SK-N-SH treated with all-trans-retinoic acid at 6 μM for 48 hours (cell line): Measurements from ENCODE around the gene SERPINA3.

ENCODE experiments used
- ATAC-seq: fragments of 200-7000 bp; cut with Tn5 transposase; 3 replicates; pipeline ENCODE4 v1.9.1; 2020; ENCODE audit warnings: mild to moderate bottlenecking, moderate library complexity
- ARNTL ChIP-seq: fragments of 450-650 bp; formaldehyde crosslinking; IDR thresholded peaks from 2 replicates; pipeline ENCODE4 v1.5.0; 2020; ENCODE audit warnings: low read depth, mild to moderate bottlenecking, moderate library complexity, borderline replicate concordance
- BACH2 ChIP-seq: fragments of 250-450 bp; sonication (Bioruptor Pico); IDR thresholded peaks from 2 replicates; pipeline ENCODE4 v1.9.0; 2021; ENCODE audit warnings: mild to moderate bottlenecking, borderline replicate concordance
- CSDC2 ChIP-seq: fragments of 250-450 bp; sonication (Bioruptor Pico); IDR thresholded peaks from 2 replicates; pipeline ENCODE4 v1.5.0; 2020; ENCODE audit warnings: mild to moderate bottlenecking, moderate library complexity
- ESRRG ChIP-seq: fragments of 250-450 bp; sonication (Bioruptor Pico); IDR thresholded peaks from 2 replicates; pipeline ENCODE4 v1.6.1; 2021; ENCODE audit warnings: mild to moderate bottlenecking
- GLIS3 ChIP-seq: fragments of 250-450 bp; sonication (Bioruptor Pico); IDR thresholded peaks from 2 replicates; pipeline ENCODE4 v1.5.0; 2020; ENCODE audit warnings: mild to moderate bottlenecking, moderate library complexity
- ISL1 ChIP-seq: fragments of 250-450 bp; sonication (Bioruptor Pico); IDR thresholded peaks from 2 replicates; pipeline ENCODE4 v2.1.2; 2022; ENCODE audit warnings: mild to moderate bottlenecking, moderate library complexity
- OSR1 ChIP-seq: fragments of 250-450 bp; sonication (Bioruptor Pico); IDR thresholded peaks from 2 replicates; pipeline ENCODE4 v1.8.0; 2022; ENCODE audit warnings: moderate library complexity, mild to moderate bottlenecking, inconsistent platforms
- PPARA ChIP-seq: fragments of 250-450 bp; sonication (Bioruptor Pico); IDR thresholded peaks from 2 replicates; pipeline ENCODE4 v1.5.0; 2020; ENCODE audit warnings: mild to moderate bottlenecking, borderline replicate concordance
- RARB ChIP-seq: fragments of 250-450 bp; sonication (Bioruptor Pico); IDR thresholded peaks from 2 replicates; pipeline ENCODE4 v1.8.0; 2021; ENCODE audit warnings: mild to moderate bottlenecking, moderate library complexity
- SNAI2 ChIP-seq: fragments of 250-450 bp; sonication (Bioruptor Pico); IDR thresholded peaks from 2 replicates; pipeline ENCODE4 v1.5.0; 2020; ENCODE audit warnings: mild to moderate bottlenecking, moderate library complexity
- TCF4 ChIP-seq: fragments of 250-450 bp; sonication (Bioruptor Pico); IDR thresholded peaks from 2 replicates; pipeline ENCODE4 v1.8.0; 2021; ENCODE audit warnings: mild to moderate bottlenecking, moderate library complexity, borderline replicate concordance
- TOX ChIP-seq: fragments of 250-450 bp; sonication (Bioruptor Pico); IDR thresholded peaks from 2 replicates; pipeline ENCODE4 v1.8.0; 2021; ENCODE audit warnings: mild to moderate bottlenecking, moderate library complexity, borderline replicate concordance
- ZC3H10 ChIP-seq: fragments of 250-450 bp; sonication (Bioruptor Pico); IDR thresholded peaks from 2 replicates; pipeline ENCODE4 v1.5.1; 2021; ENCODE audit warnings: mild to moderate bottlenecking, moderate library complexity
- ZFP3 ChIP-seq: fragments of 250-450 bp; sonication (Bioruptor Pico); IDR thresholded peaks from 2 replicates; pipeline ENCODE4 v1.5.0; 2020; ENCODE audit warnings: mild to moderate bottlenecking, moderate library complexity
- ZFP30 ChIP-seq: fragments of 450-650 bp; formaldehyde crosslinking; IDR thresholded peaks from 2 replicates; pipeline ENCODE4 v1.5.0; 2022; ENCODE audit warnings: mild to moderate bottlenecking, moderate library complexity
- ZNF565 ChIP-seq: fragments of 450-650 bp; formaldehyde crosslinking; conservative IDR thresholded peaks from 2 replicates; pipeline ENCODE4 v1.5.0; 2020; ENCODE audit warnings: low read depth, mild to moderate bottlenecking, moderate library complexity
- ZNF70 ChIP-seq: fragments of 450-650 bp; formaldehyde crosslinking; IDR thresholded peaks from 2 replicates; pipeline ENCODE4 v1.5.0; 2020; ENCODE audit warnings: mild to moderate bottlenecking, moderate library complexity
- TF ChIP-seq, protein P1 (sequence below): fragments of 250-450 bp; sonication (Bioruptor Pico); IDR thresholded peaks from 2 replicates; pipeline ENCODE4 v1.8.0; 2021; ENCODE audit warnings: low read depth, mild to moderate bottlenecking, moderate library complexity, borderline replicate concordance
- TF ChIP-seq, protein P2 (sequence below): fragments of 250-450 bp; sonication (Bioruptor Pico); IDR thresholded peaks from 2 replicates; pipeline ENCODE4 v1.5.0; 2020; ENCODE audit warnings: mild to moderate bottlenecking, moderate library complexity
- TF ChIP-seq, protein P3 (sequence below): fragments of 250-450 bp; sonication (Bioruptor Pico); IDR thresholded peaks from 2 replicates; pipeline ENCODE4 v1.5.1; 2021; ENCODE audit warnings: mild to moderate bottlenecking, moderate library complexity
- TF ChIP-seq, protein P4 (sequence below): fragments of 250-450 bp; sonication (Bioruptor Pico); IDR thresholded peaks from 2 replicates; pipeline ENCODE4 v1.5.1; 2020; ENCODE audit warnings: low read depth, mild to moderate bottlenecking, moderate library complexity
- TF ChIP-seq, protein P5 (sequence below): fragments of 250-450 bp; sonication (Bioruptor Pico); IDR thresholded peaks from 2 replicates; pipeline ENCODE4 v1.8.0; 2020; ENCODE audit warnings: mild to moderate bottlenecking, moderate library complexity, borderline replicate concordance

The SERPINA3 gene

DNA sequence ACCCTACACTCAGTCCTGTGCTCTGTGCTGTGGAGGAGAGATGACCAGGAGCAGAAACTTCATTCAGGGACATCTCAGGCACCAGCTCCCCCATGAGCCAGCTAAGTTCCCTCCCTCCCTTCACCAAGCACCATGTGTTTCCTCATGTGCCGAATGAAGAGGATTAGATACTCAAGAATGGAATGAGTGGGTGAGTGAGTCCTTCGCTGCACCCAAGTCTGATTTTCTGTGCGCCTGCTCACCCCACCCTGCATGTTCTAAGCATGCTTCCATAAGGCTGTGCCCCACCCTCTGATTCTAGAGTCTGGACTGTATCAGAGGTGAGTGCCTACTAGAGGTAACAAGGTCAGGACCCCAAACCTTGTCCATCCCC lies 18.8 kb upstream of the SERPINA3 start:
- TF ChIP-seq ZFP3 (no peak), BACH2 (CRISPR knock-in tag) (no peak), ISL1 (CRISPR knock-in tag) (no peak), SNAI2 (CRISPR knock-in tag) (no peak), TOX (no peak), ESRRG (no peak), RARB (CRISPR knock-in tag) (no peak), PPARA (no peak), ZFP30 (CRISPR knock-in tag) (no peak), CSDC2 (no peak), TCF4 (CRISPR knock-in tag) (no peak), ZC3H10 (no peak), ZNF70 (no peak)
- TF ChIP-seq, protein P1, sequence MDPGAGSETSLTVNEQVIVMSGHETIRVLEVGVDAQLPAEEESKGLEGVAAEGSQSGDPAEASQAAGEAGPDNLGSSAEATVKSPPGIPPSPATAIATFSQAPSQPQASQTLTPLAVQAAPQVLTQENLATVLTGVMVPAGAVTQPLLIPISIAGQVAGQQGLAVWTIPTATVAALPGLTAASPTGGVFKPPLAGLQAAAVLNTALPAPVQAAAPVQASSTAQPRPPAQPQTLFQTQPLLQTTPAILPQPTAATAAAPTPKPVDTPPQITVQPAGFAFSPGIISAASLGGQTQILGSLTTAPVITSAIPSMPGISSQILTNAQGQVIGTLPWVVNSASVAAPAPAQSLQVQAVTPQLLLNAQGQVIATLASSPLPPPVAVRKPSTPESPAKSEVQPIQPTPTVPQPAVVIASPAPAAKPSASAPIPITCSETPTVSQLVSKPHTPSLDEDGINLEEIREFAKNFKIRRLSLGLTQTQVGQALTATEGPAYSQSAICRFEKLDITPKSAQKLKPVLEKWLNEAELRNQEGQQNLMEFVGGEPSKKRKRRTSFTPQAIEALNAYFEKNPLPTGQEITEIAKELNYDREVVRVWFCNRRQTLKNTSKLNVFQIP (CRISPR knock-in tag) = no peak
- TF ChIP-seq, protein P2, sequence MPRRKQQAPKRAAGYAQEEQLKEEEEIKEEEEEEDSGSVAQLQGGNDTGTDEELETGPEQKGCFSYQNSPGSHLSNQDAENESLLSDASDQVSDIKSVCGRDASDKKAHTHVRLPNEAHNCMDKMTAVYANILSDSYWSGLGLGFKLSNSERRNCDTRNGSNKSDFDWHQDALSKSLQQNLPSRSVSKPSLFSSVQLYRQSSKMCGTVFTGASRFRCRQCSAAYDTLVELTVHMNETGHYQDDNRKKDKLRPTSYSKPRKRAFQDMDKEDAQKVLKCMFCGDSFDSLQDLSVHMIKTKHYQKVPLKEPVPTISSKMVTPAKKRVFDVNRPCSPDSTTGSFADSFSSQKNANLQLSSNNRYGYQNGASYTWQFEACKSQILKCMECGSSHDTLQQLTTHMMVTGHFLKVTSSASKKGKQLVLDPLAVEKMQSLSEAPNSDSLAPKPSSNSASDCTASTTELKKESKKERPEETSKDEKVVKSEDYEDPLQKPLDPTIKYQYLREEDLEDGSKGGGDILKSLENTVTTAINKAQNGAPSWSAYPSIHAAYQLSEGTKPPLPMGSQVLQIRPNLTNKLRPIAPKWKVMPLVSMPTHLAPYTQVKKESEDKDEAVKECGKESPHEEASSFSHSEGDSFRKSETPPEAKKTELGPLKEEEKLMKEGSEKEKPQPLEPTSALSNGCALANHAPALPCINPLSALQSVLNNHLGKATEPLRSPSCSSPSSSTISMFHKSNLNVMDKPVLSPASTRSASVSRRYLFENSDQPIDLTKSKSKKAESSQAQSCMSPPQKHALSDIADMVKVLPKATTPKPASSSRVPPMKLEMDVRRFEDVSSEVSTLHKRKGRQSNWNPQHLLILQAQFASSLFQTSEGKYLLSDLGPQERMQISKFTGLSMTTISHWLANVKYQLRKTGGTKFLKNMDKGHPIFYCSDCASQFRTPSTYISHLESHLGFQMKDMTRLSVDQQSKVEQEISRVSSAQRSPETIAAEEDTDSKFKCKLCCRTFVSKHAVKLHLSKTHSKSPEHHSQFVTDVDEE (CRISPR knock-in tag) = no peak
- ATAC-seq = no peak

DNA sequence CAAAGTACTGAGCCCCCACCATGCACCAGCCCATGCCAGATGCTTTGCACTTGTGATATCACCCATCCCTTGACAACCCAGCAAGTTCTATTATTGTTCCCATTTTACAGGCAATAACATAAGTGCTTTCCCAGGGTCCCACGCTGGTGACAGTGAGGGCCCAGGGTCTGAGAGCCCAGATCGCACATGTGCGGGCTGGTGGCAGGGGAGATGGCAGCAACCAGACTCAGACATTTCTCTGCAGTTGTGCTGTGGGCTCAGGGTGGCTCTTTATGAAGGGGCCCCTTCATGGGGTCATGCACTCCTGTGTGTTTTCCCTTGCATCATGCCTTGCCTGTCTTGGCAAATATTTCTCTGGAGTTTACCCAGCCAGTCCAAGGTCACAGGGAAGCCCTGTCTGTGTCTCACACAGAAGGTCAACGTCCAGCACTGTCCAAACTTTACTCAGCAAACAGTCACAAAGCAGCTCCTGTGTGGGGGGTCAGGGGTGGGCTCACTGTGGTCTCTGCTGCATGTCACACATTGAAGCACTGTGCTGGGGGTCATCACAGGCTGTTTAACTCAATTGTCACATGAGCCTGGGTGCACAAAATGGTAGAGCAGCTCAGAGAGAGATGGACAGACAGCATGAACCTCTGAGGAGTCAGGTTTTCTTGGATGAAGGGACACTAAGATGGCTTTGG lies 18.3 kb upstream of the SERPINA3 start:
- ATAC-seq = no peak
- TF ChIP-seq, protein P3, sequence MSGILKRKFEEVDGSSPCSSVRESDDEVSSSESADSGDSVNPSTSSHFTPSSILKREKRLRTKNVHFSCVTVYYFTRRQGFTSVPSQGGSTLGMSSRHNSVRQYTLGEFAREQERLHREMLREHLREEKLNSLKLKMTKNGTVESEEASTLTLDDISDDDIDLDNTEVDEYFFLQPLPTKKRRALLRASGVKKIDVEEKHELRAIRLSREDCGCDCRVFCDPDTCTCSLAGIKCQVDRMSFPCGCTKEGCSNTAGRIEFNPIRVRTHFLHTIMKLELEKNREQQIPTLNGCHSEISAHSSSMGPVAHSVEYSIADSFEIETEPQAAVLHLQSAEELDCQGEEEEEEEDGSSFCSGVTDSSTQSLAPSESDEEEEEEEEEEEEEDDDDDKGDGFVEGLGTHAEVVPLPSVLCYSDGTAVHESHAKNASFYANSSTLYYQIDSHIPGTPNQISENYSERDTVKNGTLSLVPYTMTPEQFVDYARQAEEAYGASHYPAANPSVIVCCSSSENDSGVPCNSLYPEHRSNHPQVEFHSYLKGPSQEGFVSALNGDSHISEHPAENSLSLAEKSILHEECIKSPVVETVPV (CRISPR knock-in tag) = no peak
- TF ChIP-seq RARB (CRISPR knock-in tag) (no peak), CSDC2 (no peak), ZNF565 (CRISPR knock-in tag) (no peak), TOX (no peak), ZFP3 (no peak), ZC3H10 (no peak), ZFP30 (CRISPR knock-in tag) (no peak), OSR1 (CRISPR knock-in tag) (no peak), GLIS3 (CRISPR knock-in tag) (no peak)
- TF ChIP-seq, protein P4, sequence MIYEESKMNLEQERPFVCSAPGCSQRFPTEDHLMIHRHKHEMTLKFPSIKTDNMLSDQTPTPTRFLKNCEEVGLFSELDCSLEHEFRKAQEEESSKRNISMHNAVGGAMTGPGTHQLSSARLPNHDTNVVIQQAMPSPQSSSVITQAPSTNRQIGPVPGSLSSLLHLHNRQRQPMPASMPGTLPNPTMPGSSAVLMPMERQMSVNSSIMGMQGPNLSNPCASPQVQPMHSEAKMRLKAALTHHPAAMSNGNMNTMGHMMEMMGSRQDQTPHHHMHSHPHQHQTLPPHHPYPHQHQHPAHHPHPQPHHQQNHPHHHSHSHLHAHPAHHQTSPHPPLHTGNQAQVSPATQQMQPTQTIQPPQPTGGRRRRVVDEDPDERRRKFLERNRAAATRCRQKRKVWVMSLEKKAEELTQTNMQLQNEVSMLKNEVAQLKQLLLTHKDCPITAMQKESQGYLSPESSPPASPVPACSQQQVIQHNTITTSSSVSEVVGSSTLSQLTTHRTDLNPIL (CRISPR knock-in tag) = no peak
- TF ChIP-seq, all 23 proteins: peak for 0

DNA sequence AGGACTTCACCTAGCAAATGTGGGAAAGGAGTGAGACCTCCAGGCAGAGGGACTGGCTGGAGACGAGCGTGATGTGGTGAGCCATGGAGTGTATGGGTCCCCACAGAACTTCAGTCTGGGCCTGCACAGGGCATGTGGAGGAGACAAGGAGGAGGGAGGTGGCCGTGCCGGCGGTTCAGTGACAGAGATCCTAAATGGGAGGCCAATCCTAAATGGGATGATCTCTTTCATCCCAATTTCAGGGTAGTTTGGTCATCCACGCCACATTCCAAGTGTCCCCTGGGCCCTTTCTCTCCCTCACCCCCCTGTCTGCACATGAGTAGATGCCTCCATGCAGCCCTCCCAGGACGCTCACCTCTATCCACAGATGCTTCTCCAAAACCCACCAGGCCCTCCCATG lies 17.8 kb upstream of the SERPINA3 start:
- no peak for ATAC-seq
- TF ChIP-seq ZNF565 (CRISPR knock-in tag) (no peak), OSR1 (CRISPR knock-in tag) (no peak), RARB (CRISPR knock-in tag) (no peak), ARNTL (no peak)

DNA sequence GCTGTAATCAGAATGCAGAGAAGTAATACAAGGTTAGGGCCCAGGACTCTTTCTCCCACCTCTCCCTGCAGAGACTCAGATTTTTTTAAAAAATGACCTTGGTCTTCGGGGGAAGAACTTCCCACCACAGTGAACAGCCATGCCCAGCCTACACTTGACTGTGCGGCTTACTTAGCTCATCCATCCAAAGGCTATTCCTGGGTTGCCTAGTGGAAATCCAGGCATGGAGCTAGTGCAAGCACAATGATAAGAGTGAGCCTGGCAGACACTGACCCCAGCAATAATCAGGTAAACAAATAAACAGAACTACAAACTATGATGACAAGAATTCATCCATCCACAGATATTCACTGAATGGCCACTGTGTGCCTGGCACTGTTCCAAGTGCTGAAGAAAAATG lies 16.3 kb upstream of the SERPINA3 start:
- ATAC-seq = no peak
- TF ChIP-seq, protein P4 (CRISPR knock-in tag) = no peak
- no peak for TF ChIP-seq ISL1 (CRISPR knock-in tag)
- TF ChIP-seq, protein P5, sequence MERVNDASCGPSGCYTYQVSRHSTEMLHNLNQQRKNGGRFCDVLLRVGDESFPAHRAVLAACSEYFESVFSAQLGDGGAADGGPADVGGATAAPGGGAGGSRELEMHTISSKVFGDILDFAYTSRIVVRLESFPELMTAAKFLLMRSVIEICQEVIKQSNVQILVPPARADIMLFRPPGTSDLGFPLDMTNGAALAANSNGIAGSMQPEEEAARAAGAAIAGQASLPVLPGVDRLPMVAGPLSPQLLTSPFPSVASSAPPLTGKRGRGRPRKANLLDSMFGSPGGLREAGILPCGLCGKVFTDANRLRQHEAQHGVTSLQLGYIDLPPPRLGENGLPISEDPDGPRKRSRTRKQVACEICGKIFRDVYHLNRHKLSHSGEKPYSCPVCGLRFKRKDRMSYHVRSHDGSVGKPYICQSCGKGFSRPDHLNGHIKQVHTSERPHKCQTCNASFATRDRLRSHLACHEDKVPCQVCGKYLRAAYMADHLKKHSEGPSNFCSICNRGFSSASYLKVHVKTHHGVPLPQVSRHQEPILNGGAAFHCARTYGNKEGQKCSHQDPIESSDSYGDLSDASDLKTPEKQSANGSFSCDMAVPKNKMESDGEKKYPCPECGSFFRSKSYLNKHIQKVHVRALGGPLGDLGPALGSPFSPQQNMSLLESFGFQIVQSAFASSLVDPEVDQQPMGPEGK (CRISPR knock-in tag) = no peak
- no peak for TF ChIP-seq BACH2 (CRISPR knock-in tag)
- TF ChIP-seq ZFP3 = no peak
- TF ChIP-seq GLIS3 (CRISPR knock-in tag) = no peak
- TF ChIP-seq ZNF70 = no peak
- TF ChIP-seq SNAI2 (CRISPR knock-in tag) = no peak
- TF ChIP-seq, protein P2 (CRISPR knock-in tag) = no peak
